Esophagus squamous epithelium (tissue), 5 donors: ENCODE results near the gene RIMKLA. TPM values are rescaled to one million over a fixed set of nuclear protein-coding genes. Genes with fewer than 3 reads are reported as not detected.

Experiments used
- DNase-seq: peaks from one replicate; lab custom pipeline; 2025; lab: John Stamatoyannopoulos, UW
- H3K27ac ChIP-seq, 4 donors: fragments of 200-600 bp; sonication (generic); one replicate each; pipeline ENCODE4 v1.5.1; 2016 to 2019; ENCODE audit warnings: mild to moderate bottlenecking in 1 of 4
- H3K27me3 ChIP-seq, 4 donors: fragments of 200-600 bp; sonication (generic); 1 replicate in 3 of 4; 2 replicates in 1 of 4; pipeline versions ENCODE4 v1.5.1 to v1.6.0; 2017 to 2021; ENCODE audit warnings: antibody characterized with exemption in 1 of 4
- H3K36me3 ChIP-seq, 3 donors: fragments of 200-600 bp; sonication (generic); one replicate each; pipeline ENCODE4 v1.5.1; 2016 to 2019
- H3K4me1 ChIP-seq, 3 donors: fragments of 200-600 bp; sonication (generic); one replicate each; pipeline ENCODE4 v1.5.1; 2017 to 2019
- H3K4me3 ChIP-seq, 4 donors: fragments of 200-600 bp; sonication (generic); 1 replicate in 3 of 4; 2 replicates in 1 of 4; pipeline ENCODE4 v1.5.1; 2016 to 2019; ENCODE audit warnings: mild to moderate bottlenecking in 2 of 4, moderate library complexity in 1 of 4
- H3K9me3 ChIP-seq, 3 donors: fragments of 200-600 bp; sonication (generic); one replicate each; pipeline ENCODE4 v1.5.1; 2016 to 2019
- POLR2A ChIP-seq, 4 donors: fragments of 450-650 bp; IDR thresholded peaks; one replicate each; pipeline ENCODE4 v1.6.1; 2017; ENCODE audit warnings: antibody characterized with exemption in 4 of 4, mild to moderate bottlenecking in 4 of 4, moderate library complexity in 3 of 4
- WGBS, 2 donors: methylation state at CpG; one replicate each; pipeline ENCODE4 v1.1.5; 2018; 5-methylcytosine and 5-hydroxymethylcytosine counted together
- intact Hi-C: fragments of 100-400 bp; cut with DNase I; formaldehyde crosslinking; loops from one replicate; pipeline ENCODE4 v1.15.0; 2022
- total RNA-seq, 4 donors: library from RNA; depleted of rRNA; stranded (reverse); fragments of >200 nt; gene quantifications; one replicate each; pipeline ENCODE4 v1.1.0, GENCODE V29; 2016
- TF ChIP-seq, protein P1 (sequence below), 6 experiments: fragments of 450-650 bp in 4 of 6; fragments of 200-600 bp in 2 of 6; sonication (generic) in 2 of 6; IDR thresholded peaks; one replicate each; pipeline ENCODE4 v1.5.1; 2016 to 2019; ENCODE audit warnings: antibody characterized with exemption in 6 of 6, mild to moderate bottlenecking in 4 of 6, moderate library complexity in 4 of 6
- donor health status: DM: yes; HTN: yes; CAD: no.

RIMKLA gene
- total RNA-seq, 4 donors from 2014 or later, result 0.04 to 0.57 (median 0.06) TPM; not detected in 1

DNA sequence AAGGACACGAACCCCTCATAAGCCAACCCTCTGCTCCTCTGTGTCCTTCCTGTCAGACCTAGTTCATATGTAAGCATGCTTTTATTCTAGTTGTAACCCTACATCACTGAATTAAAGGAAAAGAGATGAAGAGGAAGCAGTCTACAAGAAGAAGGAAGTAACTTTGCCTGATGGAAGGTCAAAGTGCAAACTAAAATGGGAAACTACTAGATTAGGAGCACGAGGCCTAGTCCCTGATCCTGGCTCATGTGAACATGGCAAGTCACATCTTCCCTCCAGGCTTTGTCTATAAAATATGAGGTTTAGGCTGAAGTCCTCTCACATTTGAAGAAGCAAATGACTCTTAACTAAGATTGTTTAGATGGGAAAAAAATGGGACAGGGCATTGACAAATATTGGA, 62.1 kb downstream of the RIMKLA start:
- WGBS, 2 donors, result 56 to 60% methylated on average over 2 of the region's 2 CpGs
- intact Hi-C loops, result no loop called here
- DNase-seq, result no peak
- no peak overlapping the region for H3K27ac ChIP-seq
- TF ChIP-seq POLR2A (IDR thresholded peaks at IDR 0.05), result no peak
- TF ChIP-seq, protein P1, sequence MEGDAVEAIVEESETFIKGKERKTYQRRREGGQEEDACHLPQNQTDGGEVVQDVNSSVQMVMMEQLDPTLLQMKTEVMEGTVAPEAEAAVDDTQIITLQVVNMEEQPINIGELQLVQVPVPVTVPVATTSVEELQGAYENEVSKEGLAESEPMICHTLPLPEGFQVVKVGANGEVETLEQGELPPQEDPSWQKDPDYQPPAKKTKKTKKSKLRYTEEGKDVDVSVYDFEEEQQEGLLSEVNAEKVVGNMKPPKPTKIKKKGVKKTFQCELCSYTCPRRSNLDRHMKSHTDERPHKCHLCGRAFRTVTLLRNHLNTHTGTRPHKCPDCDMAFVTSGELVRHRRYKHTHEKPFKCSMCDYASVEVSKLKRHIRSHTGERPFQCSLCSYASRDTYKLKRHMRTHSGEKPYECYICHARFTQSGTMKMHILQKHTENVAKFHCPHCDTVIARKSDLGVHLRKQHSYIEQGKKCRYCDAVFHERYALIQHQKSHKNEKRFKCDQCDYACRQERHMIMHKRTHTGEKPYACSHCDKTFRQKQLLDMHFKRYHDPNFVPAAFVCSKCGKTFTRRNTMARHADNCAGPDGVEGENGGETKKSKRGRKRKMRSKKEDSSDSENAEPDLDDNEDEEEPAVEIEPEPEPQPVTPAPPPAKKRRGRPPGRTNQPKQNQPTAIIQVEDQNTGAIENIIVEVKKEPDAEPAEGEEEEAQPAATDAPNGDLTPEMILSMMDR (IDR thresholded peaks at IDR 0.05), result no peak
- H3K4me1 ChIP-seq, result peaks cover 0 to 5% (median 0%) of the 10 kb centered on the region in 3 donors
- no peak overlapping the region for H3K4me3 ChIP-seq
- no peaks in the 10 kb centered on the region for H3K27me3 ChIP-seq
- no peaks in the 10 kb centered on the region for H3K36me3 ChIP-seq
- H3K9me3 ChIP-seq, result no peaks in the 10 kb centered on the region

DNA sequence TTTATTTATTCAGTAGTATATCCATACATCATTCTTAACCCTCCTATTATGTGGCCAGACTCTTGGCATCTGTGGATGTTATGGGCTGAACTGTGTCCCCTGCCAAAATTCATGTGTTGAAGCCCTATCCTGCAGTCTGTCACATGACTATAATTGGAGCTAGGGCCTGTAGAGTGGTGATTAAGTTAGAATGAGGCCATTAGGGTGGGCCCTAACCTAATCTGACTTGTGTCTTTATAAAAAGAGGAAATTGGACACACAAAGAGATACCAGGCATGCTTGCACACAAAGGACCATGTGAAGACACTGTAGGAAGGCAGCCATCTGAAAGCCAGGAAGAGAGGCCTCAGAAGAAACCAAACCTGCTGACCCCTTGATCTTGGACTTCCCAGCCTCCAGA, 68.7 kb downstream of the RIMKLA start:
- no peak for DNase-seq
- H3K4me1 ChIP-seq, result no peaks in the 10 kb centered on the region

DNA sequence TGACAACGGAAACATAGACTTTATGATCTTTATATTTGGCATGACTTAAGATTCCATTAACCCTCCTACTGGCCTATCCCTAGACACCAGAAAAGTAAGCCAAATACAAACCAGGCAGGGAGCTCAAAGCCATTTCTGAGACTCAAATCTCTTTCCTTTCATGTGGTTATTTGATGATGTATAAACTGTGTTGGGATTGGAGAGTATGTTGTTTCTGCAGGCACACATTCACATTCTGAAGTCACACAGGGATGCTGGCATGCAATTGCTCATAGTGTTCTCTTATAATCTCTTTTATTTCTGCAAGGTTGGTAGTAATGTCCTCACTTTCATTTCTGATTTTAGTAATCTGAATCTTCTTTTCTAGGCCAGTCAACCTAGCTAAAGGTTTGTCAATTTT, 69.5 kb downstream of the RIMKLA start:
- 78 to 82% methylated on average over 1 of the region's 1 CpG for WGBS, 2 donors
- DNase-seq, result no peak
- Histone ChIP-seq H3K36me3 (no peaks in the 10 kb centered on the region), H3K27ac (no peak overlapping the region), H3K9me3 (no peaks in the 10 kb centered on the region), H3K4me1 (peaks cover 0 to under 1% (median 0%) of the 10 kb centered on the region in 3 donors), H3K27me3 (no peaks in the 10 kb centered on the region), H3K4me3 (no peak overlapping the region)
- intact Hi-C loops, result no loop called here
- no peak for TF ChIP-seq POLR2A (IDR thresholded peaks at IDR 0.05)
- TF ChIP-seq, protein P1 (IDR thresholded peaks at IDR 0.05), result no peak

More for the DNA sequence above, 68.7 kb downstream of the RIMKLA start:
- Histone ChIP-seq H3K27me3 (no peaks in the 10 kb centered on the region), H3K27ac (no peak overlapping the region), H3K9me3 (no peaks in the 10 kb centered on the region), H3K4me3 (no peak overlapping the region), H3K36me3 (no peaks in the 10 kb centered on the region)
- intact Hi-C loops, result no loop called here
- no peak for TF ChIP-seq POLR2A (IDR thresholded peaks at IDR 0.05)
- TF ChIP-seq, protein P1 (IDR thresholded peaks at IDR 0.05), result no peak

DNA sequence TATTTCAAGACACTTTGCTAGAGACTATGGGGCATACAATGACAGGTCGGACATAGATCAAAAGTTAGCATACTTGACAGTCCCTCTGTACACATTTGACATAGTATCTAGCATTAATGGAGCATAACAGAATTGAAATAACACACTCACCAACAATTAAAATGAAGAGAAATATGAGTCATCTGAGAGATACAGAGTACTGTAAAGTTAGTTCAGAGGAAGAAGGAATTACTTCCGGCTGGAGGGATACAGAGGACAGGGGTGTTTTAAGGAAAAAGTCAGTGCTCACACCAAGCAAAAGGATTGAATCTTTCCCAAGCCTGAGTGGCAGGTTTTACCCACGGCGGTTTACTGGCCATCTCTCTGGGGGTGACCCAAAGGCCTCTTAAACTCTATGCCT, 72.8 kb downstream of the RIMKLA start:
- TF ChIP-seq, protein P1 (IDR thresholded peaks at IDR 0.05), result no peak
- TF ChIP-seq POLR2A (IDR thresholded peaks at IDR 0.05), result no peak
- intact Hi-C loops, result no loop called here
- no peak overlapping the region for H3K27ac ChIP-seq
- H3K4me3 ChIP-seq, result no peak overlapping the region
- peaks cover 0 to 9% (median 0%) of the 10 kb centered on the region in 3 donors for H3K36me3 ChIP-seq
- 58 to 70% methylated on average over 4 of the region's 4 CpGs for WGBS, 2 donors
- H3K4me1 ChIP-seq, result peaks cover 13 to 25% (median 15%) of the 10 kb centered on the region in 3 donors
- H3K27me3 ChIP-seq, result no peaks in the 10 kb centered on the region
- DNase-seq, result no peak
- no peaks in the 10 kb centered on the region for H3K9me3 ChIP-seq

DNA sequence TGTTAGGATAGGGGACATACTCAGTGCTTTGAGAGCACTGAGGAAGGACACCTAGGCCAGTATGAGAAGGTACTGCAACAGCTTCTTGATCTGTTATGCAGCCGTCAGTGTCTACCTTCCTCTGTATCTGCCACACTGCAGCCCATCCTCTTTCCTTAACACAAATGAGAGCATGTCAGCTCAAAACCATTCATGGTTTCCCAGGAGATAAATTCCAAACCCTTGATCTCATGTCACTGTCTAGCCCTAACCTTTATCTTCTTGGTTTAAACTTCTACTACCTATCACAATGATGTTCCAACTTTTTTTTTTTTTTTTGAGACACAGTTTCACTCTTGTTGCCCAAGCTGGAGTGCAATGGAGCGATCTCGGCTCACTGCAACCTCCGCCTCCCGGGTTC, 73.8 kb downstream of the RIMKLA start:
- peaks cover 0 to 19% (median 0%) of the 10 kb centered on the region in 3 donors for H3K36me3 ChIP-seq
- WGBS, 2 donors, result 91 to 99% methylated on average over 5 of the region's 5 CpGs

More for the DNA sequence above, 73.8 kb downstream of the RIMKLA start:
- intact Hi-C loops, result no loop called here
- H3K27ac ChIP-seq, result no peak overlapping the region
- H3K9me3 ChIP-seq, result no peaks in the 10 kb centered on the region
- no peak for DNase-seq
- H3K27me3 ChIP-seq, result no peaks in the 10 kb centered on the region
- TF ChIP-seq, protein P1 (IDR thresholded peaks at IDR 0.05), result no peak
- TF ChIP-seq POLR2A (IDR thresholded peaks at IDR 0.05), result no peak
- H3K4me3 ChIP-seq, result no peak overlapping the region
- peaks cover 13 to 25% (median 15%) of the 10 kb centered on the region in 3 donors for H3K4me1 ChIP-seq
